Kidney (tissue), 14 donors: ENCODE data around the gene RTL1. TPM values are rescaled to one million over a fixed set of nuclear protein-coding genes. Genes with fewer than 3 reads are reported as not detected.
A peak's percentile ranks its signal among the peaks of the same experiment; 100 is the strongest.

ENCODE experiments used
- DNase-seq, 5 donors: peaks; one replicate each; pipeline ENCODE4 v3.0.0-alpha.2; 2013 to 2020
- FAIRE-seq: peaks from 2 replicates; lab custom pipeline; 2012; peaks lifted over from hg19 to GRCh38; lab: Jason Lieb, UNC
- H3K27ac ChIP-seq, 2 donors: one replicate each; pipeline ENCODE4 v1.7.0; 2013; ENCODE audit warnings: low read depth in 2 of 2, low read length in 2 of 2, inconsistent platforms in 1 of 2
- H3K27me3 ChIP-seq: one replicate; pipeline ENCODE4 v1.7.1; 2013; ENCODE audit warnings: low read length, inconsistent platforms; ENCODE audit not compliant: control insufficient read depth, insufficient read depth
- H3K36me3 ChIP-seq, 3 donors: one replicate each; pipeline versions ENCODE4 v1.7.0 to v1.7.1; 2013; ENCODE audit warnings: low read length in 3 of 3, control low read depth in 1 of 3, inconsistent platforms in 1 of 3; ENCODE audit not compliant: insufficient read depth in 3 of 3, control insufficient read depth in 2 of 3
- H3K4me1 ChIP-seq, 3 donors: one replicate each; pipeline versions ENCODE4 v1.7.0 to v1.7.1; 2013; ENCODE audit warnings: low read length in 3 of 3, inconsistent platforms in 1 of 3, low read depth in 1 of 3; ENCODE audit not compliant: control insufficient read depth in 2 of 3, insufficient read depth in 2 of 3
- H3K4me3 ChIP-seq, 3 donors: one replicate each; pipeline versions ENCODE4 v1.7.0 to v1.8.1; 2013; ENCODE audit warnings: low read length in 3 of 3, control low read depth in 1 of 3, inconsistent platforms in 1 of 3
- H3K9ac ChIP-seq, 3 donors: one replicate each; pipeline versions ENCODE4 v1.7.0 to v1.7.1; 2013; ENCODE audit warnings: low read length in 3 of 3, control low read depth in 1 of 3, inconsistent platforms in 1 of 3
- H3K9me3 ChIP-seq, 3 donors: one replicate each; pipeline versions ENCODE4 v1.7.0 to v1.7.1; 2013; ENCODE audit warnings: low read length in 3 of 3, control low read depth in 1 of 3, inconsistent platforms in 1 of 3; ENCODE audit not compliant: control insufficient read depth in 2 of 3, insufficient read depth in 1 of 3
- CTCF ChIP-seq: IDR thresholded peaks from 3 replicates; pipeline ENCODE4 v1.5.1; 2012; ENCODE audit warnings: mild to moderate bottlenecking, moderate library complexity, borderline replicate concordance; ENCODE audit not compliant: insufficient read depth; ENCODE audit errors: extremely low read depth
- intact Hi-C: fragments of 100-400 bp; cut with DNase I; formaldehyde crosslinking; loops from one replicate; pipeline ENCODE4 v1.11.1; 2022
- polyA plus RNA-seq: library from polyadenylated mRNA; stranded (reverse); fragments of 350-450 nt; fragmentation: Illumina TruSeq; extraction: RNeasy Lipid Tissue Mini Kit (QIAGEN cat#74804); gene quantifications from one replicate; pipeline ENCODE4 v1.2.3, GENCODE V29; 2014; ENCODE audit warnings: low read depth, low replicate concordance; ENCODE audit not compliant: insufficient read depth
- total RNA-seq: library from RNA; stranded (reverse); fragmentation: NEBNext Ultra II Directional; extraction: Animal tissue kit (Norgen Biotek cat#: 25700); gene quantifications from one replicate; pipeline ENCODE4 v1.2.1, GENCODE V29; 2021
- donor health status: control.
- donor health status: control.
- donor health status: control.
- donor health status: control.
- donor health status: control.
- donor health status: DM: yes; HTN: yes; CAD: no.
- donor health status: Normal renal cell carcinoma (clear cell type).

Gene RTL1
- total and polyA plus RNA-seq, 2 donors from 2014 or later, result not detected

- Histone ChIP-seq H3K9ac (no peak overlapping the region), H3K36me3 (no peaks in the 10 kb centered on the region), H3K27ac (no peak overlapping the region), H3K9me3 (no peaks in the 10 kb centered on the region), H3K4me1 (no peaks in the 10 kb centered on the region), H3K4me3 (no peak overlapping the region), H3K27me3 (no peaks in the 10 kb centered on the region)
- TF ChIP-seq CTCF, result no peak
- intact Hi-C loops, result no loop called here
- DNase-seq, result peak in 1 of 5 donors; percentile 45
- no peak for FAIRE-seq
Observed at GRCh38 chr14:100860556-100861187, 42.9 kb downstream of the RTL1 start.

GRCh38 chr14:100859781-100860180 is 43.7 kb downstream of the RTL1 start:
- FAIRE-seq (no peak), DNase-seq (peak in 1 of 5 donors; percentile 46)
- intact Hi-C loops, result no loop called here
- H3K36me3 ChIP-seq, result no peaks in the 10 kb centered on the region
- H3K27ac ChIP-seq, result no peak overlapping the region
- H3K27me3 ChIP-seq, result no peaks in the 10 kb centered on the region
- no peaks in the 10 kb centered on the region for H3K9me3 ChIP-seq
- H3K9ac ChIP-seq, result no peak overlapping the region
- no peak for TF ChIP-seq CTCF
- no peak overlapping the region for H3K4me3 ChIP-seq
- no peaks in the 10 kb centered on the region for H3K4me1 ChIP-seq

- no peak overlapping the region for H3K4me3 ChIP-seq
Observed at GRCh38 chr14:100858838-100859220, 44.7 kb downstream of the RTL1 start.

More at GRCh38 chr14:100858838-100859220, 44.7 kb downstream of the RTL1 start:
- Histone ChIP-seq H3K27ac (no peak overlapping the region), H3K27me3 (no peaks in the 10 kb centered on the region), H3K36me3 (no peaks in the 10 kb centered on the region), H3K9me3 (no peaks in the 10 kb centered on the region), H3K4me1 (no peaks in the 10 kb centered on the region), H3K9ac (no peak overlapping the region)
- FAIRE-seq (no peak), DNase-seq (peak in 1 of 5 donors; percentile 57)
- no peak for TF ChIP-seq CTCF
- intact Hi-C loops, result no loop called here
